GM21529 (cell line): ENCODE data around the gene TRAPPC14.

Source experiments
- ATAC-seq: cut with Tn5 transposase; IDR thresholded peaks from one replicate; pipeline ENCODE4 v1.9.1; 2021; ENCODE audit not compliant: unreplicated experiment

TRAPPC14 gene

DNA sequence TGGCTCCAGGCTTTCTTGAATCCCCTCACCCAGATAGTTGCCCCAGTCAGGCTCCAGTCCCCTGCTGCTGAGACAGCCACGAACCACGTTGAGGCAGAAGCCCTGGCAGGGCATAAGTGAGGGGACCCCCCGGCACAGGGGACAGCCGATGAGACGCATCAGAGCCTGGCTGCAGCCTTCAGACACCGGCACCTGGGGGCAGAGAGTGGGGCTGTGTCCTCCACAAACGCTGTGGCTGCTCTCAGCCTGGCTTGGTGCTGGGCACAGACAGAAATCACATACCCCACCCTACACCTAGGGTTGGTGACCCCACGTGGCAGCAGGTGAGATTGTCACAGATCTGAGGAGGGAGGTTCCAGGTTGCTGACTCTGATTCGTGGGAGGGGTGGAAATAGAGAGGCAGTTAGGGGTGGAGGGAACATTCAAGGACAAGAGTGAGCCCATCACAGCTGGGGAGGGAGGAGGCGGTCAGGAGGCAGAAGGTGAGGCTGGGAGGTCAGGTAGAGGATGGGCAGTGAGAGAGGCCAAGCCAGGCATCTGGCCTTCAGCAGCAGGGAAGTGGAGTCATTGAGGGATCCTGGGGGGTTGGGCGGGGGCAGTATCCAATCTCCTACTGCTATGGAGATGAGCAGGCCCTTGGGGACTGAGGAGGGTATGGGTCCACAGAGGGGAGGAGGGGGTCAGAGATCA lies 15.4 kb upstream of the TRAPPC14 start:
- ATAC-seq: no peak

GRCh38 chr7:100171840-100172239 lies 13.3 kb upstream of the TRAPPC14 start:
- no peak for ATAC-seq

DNA sequence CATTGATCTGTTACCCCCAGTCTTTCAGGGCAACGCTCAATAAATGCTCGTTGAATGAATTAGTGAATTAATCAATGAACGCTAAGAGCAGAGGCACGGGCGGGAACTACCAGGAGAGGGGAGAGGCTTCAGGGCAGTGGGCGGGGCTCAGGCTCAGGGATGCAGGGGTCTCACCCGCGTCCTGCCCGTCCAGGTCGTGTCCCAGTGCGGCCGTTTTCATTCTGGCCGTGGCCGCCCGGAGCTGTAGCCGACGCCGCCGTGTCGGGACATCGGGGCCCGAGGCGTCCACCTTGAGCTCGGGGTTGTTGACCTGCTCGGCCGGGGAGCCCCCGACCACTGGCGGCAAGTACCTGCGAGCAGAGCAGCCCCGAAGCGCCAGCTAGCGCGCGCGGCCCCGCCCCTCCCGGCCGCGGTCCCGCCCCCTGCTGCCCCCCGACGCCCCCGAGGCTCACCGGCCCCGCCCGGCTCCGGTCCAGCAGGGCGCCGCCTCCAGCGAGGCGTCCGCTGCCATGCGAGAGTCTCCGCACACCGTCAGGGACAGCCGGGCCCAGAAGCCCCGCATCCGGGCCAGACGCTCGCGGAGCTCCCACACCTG lies 12.7 kb upstream of the TRAPPC14 start:
- no peak for ATAC-seq

- no peak for ATAC-seq
These were observed 11.8 kb upstream of the TRAPPC14 start for GRCh38 chr7:100170101-100170897.

- ATAC-seq: no peak
These were observed 10.8 kb upstream of the TRAPPC14 start for GRCh38 chr7:100169147-100169850.

DNA sequence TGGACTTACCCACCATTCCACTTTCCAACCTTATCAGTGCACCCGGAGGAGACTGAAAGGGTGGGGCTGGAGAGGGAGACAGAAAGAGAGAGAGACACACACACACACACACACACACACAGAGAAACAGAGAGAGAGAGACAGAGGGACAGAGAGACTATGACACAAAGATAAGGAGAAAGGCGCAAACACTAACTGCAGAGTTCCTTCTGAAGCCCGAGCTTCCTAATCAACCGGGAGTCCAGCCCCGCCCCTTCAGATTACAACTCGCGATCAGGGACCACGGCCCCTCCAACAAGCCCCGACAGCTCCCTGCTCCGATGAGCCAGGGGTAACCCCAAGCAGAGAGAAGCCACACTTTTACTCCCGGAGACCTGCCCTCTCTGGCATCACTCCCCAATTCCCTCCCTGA lies 9.4 kb upstream of the TRAPPC14 start:
- ATAC-seq: no peak

DNA sequence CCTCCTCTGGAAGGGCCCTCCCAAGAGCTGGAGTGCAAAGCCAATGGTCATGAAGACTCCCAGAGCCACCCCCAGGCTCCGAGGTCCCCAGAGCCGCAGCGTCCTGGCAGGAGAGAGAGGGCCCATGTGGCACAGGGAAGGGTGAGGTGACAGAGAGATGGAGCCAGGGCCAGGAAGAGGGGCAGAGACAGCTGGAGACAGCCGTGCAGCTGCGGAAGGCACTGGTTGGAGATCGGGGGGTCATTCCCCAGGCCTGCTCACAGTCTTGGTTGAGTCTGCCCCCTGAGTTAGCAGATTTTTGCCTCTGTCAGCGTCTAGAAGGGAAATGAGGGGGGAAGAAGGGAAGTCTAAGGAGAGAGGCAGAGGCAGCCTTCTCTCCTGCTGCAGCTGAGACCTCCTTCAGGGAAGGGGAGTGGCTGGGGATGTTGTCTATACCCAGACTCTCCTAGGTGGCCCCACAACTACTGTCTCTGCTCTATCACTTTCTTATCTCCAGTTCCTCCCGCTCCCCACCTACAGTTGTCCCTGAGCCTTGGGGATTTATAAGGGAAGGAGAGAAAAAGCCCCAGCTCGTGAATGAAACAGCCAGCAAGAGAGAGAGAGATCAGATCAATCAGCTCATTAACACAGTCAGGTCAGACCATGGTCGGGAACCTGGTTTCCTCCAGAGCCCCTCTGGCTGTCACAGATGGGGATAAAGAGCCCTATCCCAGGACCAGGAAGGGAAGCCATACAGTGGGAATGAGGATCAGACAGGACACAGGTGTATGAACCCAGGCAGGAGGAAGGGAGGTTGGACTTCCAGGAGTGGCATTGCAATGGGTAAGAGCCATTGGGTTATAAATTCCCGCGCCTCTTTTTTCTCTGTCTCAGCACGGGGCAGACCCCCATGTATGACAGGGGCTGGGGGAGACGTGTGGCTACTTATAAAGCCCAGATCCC lies 8.7 kb upstream of the TRAPPC14 start:
- ATAC-seq: no peak

GRCh38 chr7:100166317-100166940 lies 7.9 kb upstream of the TRAPPC14 start:
- no peak for ATAC-seq

GRCh38 chr7:100163871-100164270 lies 5.3 kb upstream of the TRAPPC14 start:
- ATAC-seq: no peak

DNA sequence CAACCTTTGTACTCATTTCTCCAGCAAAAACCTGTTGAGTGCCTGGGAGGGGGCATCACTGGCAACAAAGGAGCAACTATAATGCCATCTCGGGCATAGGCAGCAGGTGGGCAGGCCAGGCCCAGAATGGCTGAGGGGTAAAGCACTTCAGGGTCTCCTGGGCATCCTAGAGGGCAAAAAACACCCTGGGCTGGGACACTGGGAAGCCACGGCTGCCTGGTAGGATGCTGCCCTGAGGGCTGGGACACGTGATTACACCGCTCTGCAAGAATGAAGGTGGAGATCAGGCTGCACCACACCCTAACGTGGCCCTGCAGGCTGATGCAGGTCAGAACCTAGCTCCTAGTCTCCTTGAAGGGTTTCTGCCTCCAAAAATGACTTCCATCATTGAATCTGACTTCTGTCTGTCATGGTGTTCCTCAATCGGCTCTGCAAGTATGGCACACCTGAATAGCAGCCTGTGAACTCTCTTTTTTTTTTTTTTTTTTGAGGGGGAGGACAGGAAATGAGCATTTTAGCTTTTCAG lies 4.5 kb upstream of the TRAPPC14 start:
- ATAC-seq: no peak

GRCh38 chr7:100160067-100160466 lies 1.5 kb upstream of the TRAPPC14 start:
- no peak for ATAC-seq

- no peak for ATAC-seq
These were observed 638 bp upstream of the TRAPPC14 start for GRCh38 chr7:100159099-100159623.

DNA sequence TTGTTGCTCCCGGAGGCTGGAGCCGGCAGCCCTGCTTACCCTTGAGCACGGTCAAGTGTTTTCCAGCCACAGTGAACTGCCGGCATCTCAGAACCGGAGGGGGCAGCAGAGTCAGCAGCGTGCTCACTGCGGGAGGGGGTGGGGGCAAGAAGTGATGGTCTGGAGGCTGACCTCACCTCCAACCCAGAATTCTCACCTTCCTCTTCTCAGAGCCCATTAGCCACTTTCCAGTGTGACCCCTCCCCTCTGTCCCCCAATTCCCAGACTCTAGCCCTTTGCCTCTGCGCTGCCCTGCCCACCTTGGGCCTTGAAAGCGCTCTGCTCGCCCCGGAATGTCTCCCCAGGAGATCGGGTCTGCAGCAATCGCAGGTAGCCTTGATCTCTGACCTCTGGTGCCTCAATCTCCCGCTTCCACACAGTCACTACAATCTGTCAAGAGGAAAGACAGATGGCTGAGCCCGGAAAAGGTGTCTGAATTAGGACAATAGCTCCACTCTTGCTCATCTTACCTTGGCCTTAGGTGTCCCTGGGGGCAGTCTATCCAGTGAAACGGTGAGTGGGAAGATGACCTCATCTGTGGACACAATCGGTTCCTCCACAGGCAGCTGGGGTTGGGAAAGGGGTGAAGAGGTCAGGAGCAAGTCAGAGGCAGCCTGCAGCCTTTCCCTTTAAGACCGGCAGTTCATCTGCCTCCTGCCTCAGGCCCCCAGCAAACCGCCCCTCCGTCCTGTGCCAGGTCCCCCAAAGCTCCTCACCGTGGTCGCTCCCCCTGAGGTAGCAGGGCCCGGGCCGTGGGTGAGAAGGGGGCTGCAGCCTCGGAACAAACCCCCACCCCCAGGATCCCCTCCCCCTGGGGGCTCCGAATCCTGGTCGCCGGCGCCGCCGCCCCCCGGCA lies 942 bp downstream of the TRAPPC14 start:
- ATAC-seq: no peak

DNA sequence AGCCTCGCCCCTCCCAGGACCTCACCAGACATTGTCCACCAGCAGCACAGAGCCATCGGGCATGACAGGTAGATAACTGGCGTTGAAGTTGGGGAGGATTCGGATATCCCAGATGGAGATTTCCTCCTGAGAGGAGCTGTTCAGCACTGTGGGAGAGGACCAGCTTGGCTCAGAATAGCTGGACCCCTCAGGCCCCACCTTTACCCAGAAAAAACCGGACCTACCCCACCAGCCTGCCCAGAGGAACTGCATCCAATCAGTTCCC lies 1.5 kb downstream of the TRAPPC14 start:
- ATAC-seq: no peak

GRCh38 chr7:100156331-100157068 lies 2.0 kb downstream of the TRAPPC14 start:
- no peak for ATAC-seq

GRCh38 chr7:100155553-100156317 lies 2.8 kb downstream of the TRAPPC14 start:
- no peak for ATAC-seq
